Prostate gland (tissue), 2 donors: ENCODE measurements around the gene AK8.

ENCODE experiments used
- CTCF ChIP-seq, 4 experiments: fragments of 200-600 bp in 2 of 4; fragments of 450-650 bp in 2 of 4; sonication (generic) in 2 of 4; IDR thresholded peaks; 1 replicate in 3 of 4; 2 replicates in 1 of 4; pipeline ENCODE4 v1.5.1; 2016 to 2019; ENCODE audit warnings: antibody characterized with exemption in 4 of 4, mild to moderate bottlenecking in 2 of 4, moderate library complexity in 2 of 4
- POLR2AphosphoS5 ChIP-seq: sonication (generic); formaldehyde crosslinking; IDR thresholded peaks from one replicate; pipeline ENCODE4 v1.6.1; 2017; ENCODE audit warnings: antibody characterized with exemption

GRCh38 chr9:132731230-132731629 lies 146.9 kb downstream of the AK8 start:
- TF ChIP-seq CTCF (IDR thresholded peaks at IDR 0.05) (no peak), POLR2AphosphoS5 (no peak)
